EH (cell line): ENCODE data around the gene INPP5A.
"Not testable (repeated sequence)": the region's sequence is repeated elsewhere in the genome, so short reads cannot be mapped to it uniquely, and the experiment has no call there.

Source experiments
- DNase-seq: peaks from one replicate; pipeline ENCODE4 v3.0.0-alpha.2; 2015; ENCODE audit warnings: low read depth

Gene INPP5A

DNA sequence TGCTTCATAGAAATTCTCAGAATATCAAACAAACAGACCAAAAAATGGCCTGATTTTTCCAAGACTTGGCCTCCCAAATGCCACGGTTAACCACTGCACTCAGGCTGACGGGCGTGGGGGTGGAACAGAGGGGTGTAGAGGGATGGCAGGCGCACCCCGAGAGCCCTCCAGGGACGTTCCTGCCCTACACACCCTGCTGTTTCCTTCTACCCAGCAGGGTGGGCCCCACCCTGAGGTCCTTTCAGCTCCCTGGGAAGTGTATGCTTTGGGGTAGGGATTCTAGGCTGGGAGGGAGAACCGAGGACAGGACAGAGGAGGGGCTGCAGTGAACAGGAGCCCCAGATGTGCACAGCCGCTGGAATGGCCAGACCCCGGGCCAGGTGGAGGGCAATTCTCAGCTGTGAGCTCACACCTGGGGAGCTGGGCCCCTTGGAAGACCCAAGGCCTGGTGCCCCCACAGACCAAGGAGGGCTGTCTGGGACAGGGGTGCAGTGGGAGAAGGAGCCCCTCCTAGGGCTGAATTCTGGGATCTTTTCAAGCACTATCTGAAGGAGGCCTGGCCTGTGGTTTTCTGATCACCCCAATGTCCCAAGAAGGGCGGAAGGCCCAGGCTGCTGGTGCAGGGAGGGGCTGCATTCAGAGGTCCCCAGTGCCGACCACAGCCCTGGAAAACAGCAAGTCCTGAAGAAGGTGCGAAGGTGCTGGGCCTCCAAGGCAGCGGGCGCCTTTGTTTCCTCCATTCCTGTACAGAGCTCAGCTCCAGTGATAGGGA lies 32.9 kb upstream of the INPP5A start:
- DNase-seq, result no peak

DNA sequence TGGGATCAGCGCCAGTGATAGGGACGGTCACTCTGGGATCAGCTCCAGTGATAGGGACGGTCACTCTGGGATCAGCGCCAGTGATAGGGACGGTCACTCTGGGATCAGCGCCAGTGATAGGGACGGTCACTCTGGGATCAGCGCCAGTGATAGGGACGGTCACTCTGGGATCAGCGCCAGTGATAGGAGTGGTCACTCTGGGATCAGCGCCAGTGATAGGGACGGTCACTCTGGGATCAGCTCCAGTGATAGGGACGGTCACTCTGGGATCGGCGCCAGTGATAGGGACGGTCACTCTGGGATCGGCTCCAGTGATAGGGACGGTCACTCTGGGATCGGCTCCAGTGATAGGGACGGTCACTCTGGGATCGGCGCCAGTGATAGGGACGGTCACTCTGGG lies 32.0 kb upstream of the INPP5A start:
- not testable (repeated sequence) for DNase-seq

GRCh38 chr10:132506711-132507408 lies 30.7 kb upstream of the INPP5A start:
- DNase-seq, result peak; percentile 91

DNA sequence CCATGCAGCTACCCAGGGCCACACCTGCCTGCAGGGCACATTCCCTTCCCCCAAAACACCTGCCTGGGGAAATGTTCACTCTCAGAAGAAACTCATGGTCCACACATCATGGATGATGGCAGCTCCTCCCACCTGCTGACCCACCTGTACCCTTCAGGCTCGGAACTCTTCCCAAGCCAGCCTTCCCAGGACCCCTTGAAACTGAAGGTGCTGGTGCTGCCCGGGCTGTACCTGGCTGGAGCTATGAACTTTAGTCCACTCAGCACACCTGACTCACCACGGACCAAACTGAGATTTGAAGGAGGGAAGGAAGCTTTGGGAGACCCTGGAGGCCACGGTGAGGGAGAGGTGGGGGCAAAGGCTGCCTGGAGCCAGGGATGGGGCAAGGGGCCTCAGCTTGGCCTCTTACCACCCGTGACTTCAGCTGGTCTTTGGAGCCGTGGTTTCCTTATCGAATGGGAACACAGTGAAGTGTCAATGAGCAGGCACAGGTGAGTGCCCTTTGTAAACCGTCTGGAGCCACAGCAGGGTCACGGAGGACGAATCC lies 30.1 kb upstream of the INPP5A start:
- DNase-seq, result no peak

DNA sequence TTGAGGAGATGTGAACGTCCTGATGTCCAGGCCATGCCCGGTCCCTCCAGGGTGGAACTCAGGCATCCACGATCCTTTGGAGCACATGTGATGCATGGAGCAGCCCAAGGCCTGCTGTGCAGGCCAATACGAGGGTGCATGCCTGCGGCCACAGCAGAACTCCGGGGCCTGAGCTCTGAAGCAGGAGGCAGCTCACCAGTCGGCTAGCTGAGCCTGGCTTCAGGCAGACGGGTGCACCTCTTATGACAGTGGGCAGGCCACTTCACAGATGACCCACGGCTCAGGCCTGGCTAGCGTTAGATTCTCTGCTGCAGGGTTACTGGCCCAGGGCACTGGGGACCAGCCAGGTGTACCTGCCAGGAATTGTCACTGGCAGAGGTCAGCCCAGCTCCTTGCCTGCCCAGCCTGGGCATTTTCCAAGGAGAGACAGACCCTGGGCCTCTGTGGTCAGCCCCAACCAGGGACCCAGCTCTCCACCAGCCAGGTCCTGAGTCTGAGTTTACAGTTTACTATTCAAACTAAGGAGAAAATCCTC lies 29.6 kb upstream of the INPP5A start:
- no peak for DNase-seq

GRCh38 chr10:132508581-132509443 lies 28.8 kb upstream of the INPP5A start:
- peak; percentile 28 for DNase-seq

DNA sequence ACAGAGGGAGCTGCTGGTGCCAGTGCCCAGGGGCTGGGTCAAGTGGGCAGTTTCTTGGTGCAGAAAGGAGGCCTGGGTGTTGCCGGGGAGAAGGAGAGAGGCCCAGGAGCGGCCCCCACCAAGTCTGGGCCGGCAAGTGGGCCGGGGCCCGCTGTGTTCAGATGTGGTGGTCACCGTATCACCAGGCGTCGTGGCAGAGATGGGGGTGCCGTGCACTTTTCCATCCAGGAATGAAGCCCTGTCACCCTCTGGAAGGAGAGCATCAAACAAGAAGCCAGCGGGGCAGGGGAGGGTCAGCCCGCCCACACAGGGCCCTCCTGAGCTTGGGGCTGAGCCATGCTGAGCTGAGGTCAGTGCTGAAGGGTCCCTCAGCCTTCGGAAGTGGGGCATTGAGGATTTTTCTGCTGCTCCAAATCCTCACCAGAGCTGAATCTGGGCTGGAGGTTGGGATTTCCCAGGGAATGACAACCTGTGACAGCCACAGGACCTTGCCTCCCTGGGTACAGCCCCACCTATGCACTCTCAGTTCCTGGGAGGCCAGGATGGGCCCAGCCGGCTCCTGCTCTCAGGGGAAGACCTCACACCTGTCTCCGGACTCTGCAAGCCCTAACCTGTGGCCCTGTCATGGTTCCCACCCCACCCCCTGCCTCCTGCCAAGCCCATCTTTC lies 27.9 kb upstream of the INPP5A start:
- DNase-seq, result no peak

DNA sequence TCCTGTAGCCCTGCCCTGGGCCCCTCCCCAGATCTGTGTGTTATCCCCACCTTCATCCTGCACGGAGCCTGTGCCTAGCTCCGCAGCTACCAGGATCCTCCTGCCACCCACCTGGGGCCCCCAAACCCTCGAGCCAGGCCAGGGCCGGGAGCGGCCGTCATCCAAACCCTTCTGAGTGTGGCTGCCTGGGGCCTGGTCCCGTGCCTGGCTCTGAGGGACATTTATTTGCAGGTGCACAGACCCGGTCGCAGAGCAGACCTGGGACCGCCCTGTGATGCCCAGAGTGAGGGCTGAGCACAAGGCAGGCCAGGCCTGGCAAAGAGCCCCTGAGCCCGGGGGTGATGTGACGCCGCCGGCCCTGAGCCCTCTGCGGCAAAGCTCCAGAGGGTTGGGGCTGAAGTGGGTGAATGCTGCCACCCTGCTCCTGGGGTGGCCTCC lies 27.4 kb upstream of the INPP5A start:
- DNase-seq, result no peak

DNA sequence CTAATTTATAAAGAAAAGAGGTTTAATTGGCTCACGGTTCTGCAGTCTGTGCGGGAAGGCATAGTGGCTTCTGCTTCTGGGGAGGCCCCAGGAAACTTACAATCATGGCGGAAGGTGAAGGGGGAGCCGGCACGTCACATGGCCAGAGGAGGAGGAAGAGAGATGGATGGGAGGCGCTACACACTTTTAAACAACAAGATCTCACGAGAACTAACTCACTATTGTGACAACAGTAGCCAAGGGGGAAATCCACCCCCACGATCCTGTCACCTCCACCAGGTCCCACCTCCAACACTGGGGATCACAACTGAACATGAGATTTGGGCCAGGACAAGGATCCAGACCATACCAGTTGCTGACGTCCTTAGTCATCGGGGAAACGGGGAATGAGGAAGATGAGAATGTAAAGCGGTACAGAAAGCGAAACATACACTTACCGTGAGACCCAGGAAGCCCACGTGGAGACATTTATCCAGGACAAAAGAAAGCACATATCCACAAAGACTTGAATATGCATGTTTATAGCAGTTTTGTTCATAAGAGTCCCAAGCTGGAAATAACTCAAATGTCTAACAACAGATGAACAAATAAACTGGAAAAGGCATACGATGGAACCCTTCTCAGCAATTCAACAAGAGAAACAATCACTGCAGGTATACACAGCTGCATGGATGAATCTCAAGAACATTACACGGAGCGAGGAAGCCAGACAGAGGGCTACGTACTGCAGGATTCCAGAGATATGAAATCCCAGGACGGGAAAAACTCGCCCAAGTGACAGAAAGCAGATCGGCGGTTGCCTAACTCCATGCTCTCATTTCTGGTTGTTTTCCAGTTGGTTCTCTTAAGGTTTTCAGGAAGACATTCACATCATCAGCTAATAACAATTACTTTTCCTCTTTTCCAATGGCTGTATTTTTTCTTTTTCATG lies 26.2 kb upstream of the INPP5A start:
- no peak for DNase-seq

DNA sequence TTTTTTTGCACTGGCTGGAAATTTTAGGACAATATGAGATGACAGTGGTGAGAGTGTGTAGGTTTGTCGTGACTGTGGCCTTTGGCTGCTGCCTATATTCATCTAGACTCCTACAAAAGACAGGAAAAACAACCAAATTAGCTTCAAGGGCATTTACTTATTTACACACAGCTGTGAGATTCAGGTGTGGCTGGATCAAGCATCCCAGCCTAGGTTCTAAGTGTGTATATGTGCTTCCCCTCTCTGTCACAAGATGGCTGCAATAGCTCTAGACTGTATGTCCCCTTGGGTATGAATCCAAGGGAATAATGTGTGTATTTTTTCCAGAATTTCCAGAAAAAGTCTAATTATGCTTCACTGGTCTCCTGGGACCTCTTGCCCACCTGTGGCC lies 25.5 kb upstream of the INPP5A start:
- no peak for DNase-seq

DNA sequence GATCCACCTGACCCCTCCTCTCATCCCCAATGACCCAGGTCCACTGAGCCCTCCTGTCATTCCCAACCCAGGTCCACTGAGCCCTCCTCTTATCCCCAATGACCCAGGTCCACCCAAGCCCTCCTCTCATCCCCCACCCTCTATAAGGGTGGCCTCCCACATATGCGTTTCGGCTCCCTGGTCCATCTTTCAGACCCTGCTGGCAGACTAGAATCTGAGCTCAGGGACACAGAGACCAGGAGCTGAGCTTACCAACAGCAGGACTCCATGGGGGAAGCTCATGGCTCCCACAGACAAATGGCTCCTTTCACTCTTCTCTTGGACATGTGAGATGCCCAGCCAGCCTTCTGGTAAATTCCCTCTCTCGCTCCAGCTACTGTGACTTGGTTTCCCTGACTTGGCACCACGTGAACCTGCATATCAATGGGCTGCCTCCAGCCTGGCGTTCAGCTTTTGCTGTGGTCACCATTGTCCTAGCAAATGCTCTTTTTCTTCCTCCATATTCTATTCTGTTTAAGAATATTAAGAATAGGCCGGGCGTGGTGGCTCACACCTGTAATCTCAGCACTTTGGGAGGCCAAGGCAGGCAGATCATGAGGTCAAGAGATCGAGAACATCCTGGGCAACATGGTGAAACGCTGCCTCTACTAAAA lies 24.8 kb upstream of the INPP5A start:
- no peak for DNase-seq

DNA sequence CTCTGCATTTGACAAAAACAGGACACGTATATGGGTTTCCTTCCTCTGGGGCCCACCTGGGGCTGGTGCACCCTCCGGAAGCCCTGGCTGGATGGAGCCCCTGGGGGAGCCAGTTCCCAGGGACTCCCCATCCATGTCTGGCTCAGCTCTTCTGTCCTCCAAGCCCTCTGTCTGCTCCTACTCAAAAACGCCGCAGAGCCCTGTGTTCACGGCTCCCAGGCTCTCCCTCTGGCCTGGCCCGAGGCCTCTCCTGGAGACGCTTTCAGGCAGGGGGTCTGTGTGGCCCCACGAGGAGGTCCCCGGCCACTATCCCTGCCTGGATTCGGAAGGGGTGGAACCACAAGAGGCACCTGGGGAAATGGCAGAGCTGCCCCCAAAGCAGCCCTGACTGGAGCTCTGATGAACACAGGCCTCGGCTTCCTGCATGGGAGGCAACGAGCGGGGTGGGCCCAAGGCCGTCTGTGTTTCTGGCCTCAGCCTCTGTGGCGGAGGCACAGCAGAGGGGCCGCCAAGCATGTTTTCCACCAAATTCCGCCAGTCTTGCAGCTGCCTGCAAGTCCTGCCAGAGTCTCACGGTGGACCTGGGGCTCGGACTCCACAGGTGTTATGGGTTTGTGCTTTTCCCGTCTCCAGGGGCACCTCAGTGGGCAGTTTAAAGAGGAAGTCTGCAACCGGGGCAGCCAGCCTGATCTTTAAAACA lies 22.6 kb upstream of the INPP5A start:
- no peak for DNase-seq

DNA sequence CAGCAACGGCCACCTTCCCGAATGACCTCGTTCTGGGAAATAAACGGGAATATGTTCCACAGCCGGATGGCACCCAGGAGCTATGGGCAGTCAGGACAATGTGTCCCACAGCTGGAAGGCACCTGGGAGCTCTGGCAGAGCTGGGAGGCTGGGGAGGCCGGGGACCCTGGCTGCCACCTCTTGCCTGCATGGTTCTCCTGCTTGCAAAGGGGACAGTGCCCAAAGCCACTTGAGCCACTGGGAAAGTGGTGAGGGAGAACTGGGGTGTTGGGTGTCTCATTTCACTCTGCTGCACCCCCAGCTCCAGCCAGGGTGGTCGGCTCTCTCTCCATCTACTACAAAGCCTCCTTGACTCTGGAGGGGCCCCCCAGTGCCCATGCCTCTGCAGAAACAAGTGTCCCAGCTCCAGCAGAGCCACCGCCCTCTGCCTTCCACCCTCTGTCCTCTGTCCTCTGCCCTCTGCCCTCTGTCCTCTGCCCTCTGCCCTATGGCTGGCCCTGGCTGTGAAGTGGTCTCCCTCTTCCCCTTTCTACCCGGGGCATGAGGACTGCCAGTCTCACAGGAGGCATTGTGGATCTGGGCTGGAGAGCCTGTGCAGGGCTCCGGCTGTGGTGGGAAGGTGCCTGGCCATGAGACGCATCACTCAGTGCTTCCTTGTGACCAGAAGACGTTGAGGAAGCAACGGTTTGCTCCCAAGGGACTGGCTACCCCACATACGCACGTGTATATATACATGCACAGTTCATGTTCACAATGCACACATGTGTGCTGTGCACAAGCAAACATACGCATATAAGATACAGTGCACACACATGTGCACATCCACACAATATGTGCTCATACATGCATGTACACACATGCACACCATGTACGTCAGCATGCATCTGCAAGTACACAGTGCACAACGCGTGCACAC lies 21.5 kb upstream of the INPP5A start:
- no peak for DNase-seq

GRCh38 chr10:132516771-132517725 lies 20.5 kb upstream of the INPP5A start:
- peak; percentile 100 for DNase-seq

DNA sequence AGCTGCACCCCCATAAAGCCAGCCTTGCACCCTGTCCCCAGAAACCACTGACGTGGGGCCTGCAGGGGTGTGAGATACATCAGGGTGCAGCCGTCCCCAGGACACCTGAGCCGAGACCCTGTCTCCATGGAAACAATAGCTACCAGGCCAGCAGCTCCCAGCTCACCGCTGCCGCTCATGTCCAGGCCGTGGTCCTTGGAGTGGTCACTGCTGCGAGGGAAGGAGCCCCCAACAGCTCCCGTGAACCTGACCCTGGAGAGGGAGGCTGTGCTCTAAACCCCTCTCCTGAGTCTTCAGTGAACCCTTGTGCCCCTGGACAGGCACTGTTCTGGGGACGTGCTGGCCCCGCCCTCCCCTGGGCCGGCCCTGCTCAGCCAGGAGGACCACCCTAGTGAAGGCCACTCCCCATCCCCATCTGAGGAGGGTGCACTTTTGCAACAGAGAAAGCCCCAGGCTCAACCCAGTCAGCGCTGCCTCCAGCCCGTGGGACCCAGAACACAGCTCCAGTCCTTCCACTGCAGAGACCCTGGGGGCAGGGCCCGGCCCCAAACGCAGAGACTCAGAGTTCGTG lies 19.6 kb upstream of the INPP5A start:
- no peak for DNase-seq

DNA sequence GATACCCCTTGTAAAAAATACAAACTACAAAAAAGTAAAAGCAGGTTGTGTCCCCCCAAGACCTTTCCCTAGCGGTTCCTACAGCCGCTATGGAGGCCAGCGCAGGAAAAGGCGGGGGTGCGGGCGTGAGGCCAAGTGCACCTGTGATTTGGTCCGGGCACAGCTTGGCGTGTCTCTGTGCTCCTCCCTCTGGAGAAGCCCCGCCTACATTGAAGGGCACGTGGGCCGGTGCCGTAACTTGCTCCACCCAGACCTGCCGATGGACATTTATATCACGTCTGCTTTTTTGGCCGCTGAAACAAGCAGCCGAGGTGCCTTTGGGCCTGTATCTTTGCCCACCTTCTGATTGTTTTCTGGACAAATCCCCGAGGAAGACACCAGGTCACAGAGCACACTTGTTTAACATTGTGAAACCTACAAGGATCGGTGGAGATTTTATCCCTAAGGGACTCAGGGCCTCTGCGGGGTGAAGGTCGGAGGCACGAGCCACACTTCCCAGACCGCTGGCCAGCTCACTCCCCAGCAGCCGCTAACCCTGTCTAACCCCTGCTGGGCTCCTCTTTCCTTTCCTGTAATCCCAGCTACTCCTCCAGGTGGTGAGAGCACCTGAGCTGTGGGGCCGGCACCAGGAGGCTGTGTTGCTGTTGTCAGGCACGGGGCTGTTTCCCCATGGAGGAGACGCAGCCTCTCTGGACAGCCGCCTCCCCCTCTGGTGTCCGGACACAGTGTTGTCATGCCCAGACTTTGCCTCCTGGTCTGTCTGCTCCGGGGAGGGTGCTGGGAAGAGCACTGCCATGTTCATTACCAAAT lies 18.8 kb upstream of the INPP5A start:
- no peak for DNase-seq
